Activated effector memory CD4-positive, alpha-beta T cell treated with anti-CD3 and anti-CD28 coated beads, Interleukin-2, amount 50 U/mL, for 16 hours (primary cell): ENCODE measurements around the gene ARGFX.

ENCODE experiments used
- DNase-seq: peaks from one replicate; pipeline ENCODE4 v3.0.0-alpha.2; 2020

Gene ARGFX

GRCh38 chr3:121601212-121601812 is 33.6 kb downstream of the ARGFX start:
- no peak for DNase-seq

GRCh38 chr3:121604759-121605158 is 37.0 kb downstream of the ARGFX start:
- DNase-seq = no peak

GRCh38 chr3:121606106-121606505 is 38.4 kb downstream of the ARGFX start:
- no peak for DNase-seq
